ENCODE measurements around the gene TFEB.

TFEB gene

GRCh38 chr6:41705996-41706835, 29.2 kb downstream of the TFEB start:
- DNase-seq (ENCODE audit: low read depth): no peak

- DNase-seq (ENCODE audit: low read depth): no peak
These were observed 30.0 kb downstream of the TFEB start for GRCh38 chr6:41705311-41705995.

GRCh38 chr6:41704656-41705310, 30.6 kb downstream of the TFEB start:
- no peak for DNase-seq (ENCODE audit: low read depth)

GRCh38 chr6:41704028-41704427, 31.4 kb downstream of the TFEB start:
- DNase-seq (ENCODE audit: low read depth): no peak

- DNase-seq (ENCODE audit: low read depth): no peak
These were observed 32.5 kb downstream of the TFEB start for GRCh38 chr6:41702771-41703494.

GRCh38 chr6:41702089-41702745, 33.2 kb downstream of the TFEB start:
- DNase-seq (ENCODE audit: low read depth): no peak

GRCh38 chr6:41700463-41701347, 34.7 kb downstream of the TFEB start:
- DNase-seq (ENCODE audit: low read depth): no peak

GRCh38 chr6:41699063-41699462, 36.3 kb downstream of the TFEB start:
- DNase-seq (ENCODE audit: low read depth): no peak

- no peak for DNase-seq (ENCODE audit: low read depth)
These were observed 37.3 kb downstream of the TFEB start for GRCh38 chr6:41697861-41698781.

- DNase-seq (ENCODE audit: low read depth): no peak
These were observed 38.6 kb downstream of the TFEB start for GRCh38 chr6:41696788-41697187.

GRCh38 chr6:41695825-41696224, 39.6 kb downstream of the TFEB start:
- DNase-seq (ENCODE audit: low read depth): no peak

- DNase-seq (ENCODE audit: low read depth): no peak
These were observed 40.4 kb downstream of the TFEB start for GRCh38 chr6:41694815-41695526.

- no peak for DNase-seq (ENCODE audit: low read depth)
These were observed 41.8 kb downstream of the TFEB start for GRCh38 chr6:41693281-41694240.

- no peak for DNase-seq (ENCODE audit: low read depth)
These were observed 42.7 kb downstream of the TFEB start for GRCh38 chr6:41692730-41693129.

GRCh38 chr6:41692080-41692675, 43.2 kb downstream of the TFEB start:
- DNase-seq (ENCODE audit: low read depth): no peak

GRCh38 chr6:41691426-41692079, 43.9 kb downstream of the TFEB start:
- DNase-seq (ENCODE audit: low read depth): no peak
